Right lung (tissue), 5 donors: ENCODE results near the gene ZNF189. TPM values are rescaled to one million over a fixed set of nuclear protein-coding genes. Genes with fewer than 3 reads are reported as not detected.
"Not testable (repeated sequence)": the region's sequence is repeated elsewhere in the genome, so short reads cannot be mapped to it uniquely, and the experiment has no call there.

ENCODE experiments used
- DNase-seq, 2 donors: peaks; one replicate each; pipeline ENCODE4 v3.0.0-alpha.2; 2013
- polyA plus RNA-seq, 5 donors: library from polyadenylated mRNA; unstranded; fragments of 120-200 nt; gene quantifications; one replicate each; pipeline versions ENCODE4 v1.2.1 to v1.2.3, GENCODE V29; 2013; ENCODE audit warnings: inconsistent platforms in 1 of 5, low replicate concordance in 1 of 5; ENCODE audit not compliant: insufficient read length in 5 of 5, insufficient read depth in 1 of 5

Gene ZNF189
- polyA plus RNA-seq, 5 donors: 30.4 to 50.9 (median 43.5) TPM

GRCh38 chr9:101376111-101376848 is 22.4 kb upstream of the ZNF189 start:
- DNase-seq: no peak

- no peak for DNase-seq
These were observed 18.4 kb upstream of the ZNF189 start for GRCh38 chr9:101380295-101380694.

- no peak for DNase-seq
These were observed 17.5 kb upstream of the ZNF189 start for GRCh38 chr9:101381118-101381517.

GRCh38 chr9:101381833-101382342 is 16.8 kb upstream of the ZNF189 start:
- DNase-seq: no peak

GRCh38 chr9:101383361-101383760 is 15.3 kb upstream of the ZNF189 start:
- no peak for DNase-seq

GRCh38 chr9:101384873-101385536 is 13.6 kb upstream of the ZNF189 start, which contains the start of gene BAAT:
Gene BAAT (minus strand): TSS chr9:101385006. CDS start chr9:101371404, 13,602 bp downstream.
- DNase-seq: not testable (repeated sequence)

- DNase-seq: no peak
These were observed 10.7 kb upstream of the ZNF189 start for GRCh38 chr9:101387871-101388506.

- no peak for DNase-seq
These were observed 10.1 kb upstream of the ZNF189 start for GRCh38 chr9:101388507-101388993.

- DNase-seq: no peak
These were observed 5.5 kb upstream of the ZNF189 start for GRCh38 chr9:101393135-101393534.

- no peak for DNase-seq
These were observed 4.0 kb upstream of the ZNF189 start for GRCh38 chr9:101394687-101395086.

GRCh38 chr9:101397746-101398067 is 944 bp upstream of the ZNF189 start:
- DNase-seq: peak in 1 of 2 donors; percentile 2

- no peak for DNase-seq
These were observed 435 bp downstream of the ZNF189 start for GRCh38 chr9:101398930-101399642.

GRCh38 chr9:101399643-101399970 is 956 bp downstream of the ZNF189 start:
- DNase-seq: no peak

GRCh38 chr9:101400120-101400519 is 1.5 kb downstream of the ZNF189 start:
- DNase-seq: no peak

- no peak for DNase-seq
These were observed 5.0 kb downstream of the ZNF189 start for GRCh38 chr9:101403516-101404285.

- no peak for DNase-seq
These were observed 9.9 kb downstream of the ZNF189 start for GRCh38 chr9:101408374-101409078.

- no peak for DNase-seq
These were observed 10.4 kb downstream of the ZNF189 start for GRCh38 chr9:101409079-101409477.

- DNase-seq: no peak
These were observed 16.2 kb downstream of the ZNF189 start for GRCh38 chr9:101414839-101415238.

- no peak for DNase-seq
These were observed 16.9 kb downstream of the ZNF189 start for GRCh38 chr9:101415578-101415977.

- no peak for DNase-seq
These were observed 18.7 kb downstream of the ZNF189 start for GRCh38 chr9:101417389-101417788.

GRCh38 chr9:101417977-101418376 is 19.3 kb downstream of the ZNF189 start:
- no peak for DNase-seq
